SK-N-DZ (cell line): Measurements from ENCODE around the gene EMID1.

Experiments
- DNase-seq: peaks from one replicate; pipeline ENCODE4 v3.0.0-alpha.2; 2015; ENCODE audit warnings: low spot score

Gene EMID1

DNA sequence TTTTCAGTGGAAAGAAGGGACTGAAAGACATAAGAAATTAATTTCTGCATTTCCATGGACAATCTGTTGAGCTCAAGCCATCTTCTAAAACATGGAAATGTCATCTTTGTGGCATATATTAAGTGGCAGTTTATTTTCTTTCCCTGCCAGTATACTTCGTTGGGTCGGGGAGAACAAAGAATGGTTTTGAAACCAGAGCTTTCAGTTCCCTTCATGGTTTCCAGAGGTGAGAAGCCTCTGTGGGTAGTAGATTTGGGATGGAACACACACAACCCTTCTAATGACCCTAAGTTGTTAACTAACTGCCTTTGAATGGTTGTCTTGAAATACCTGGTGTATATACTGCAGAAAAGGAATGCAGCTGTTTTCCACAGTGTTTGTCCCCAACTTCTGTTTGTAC lies 83.1 kb downstream of the EMID1 start:
- no peak for DNase-seq

DNA sequence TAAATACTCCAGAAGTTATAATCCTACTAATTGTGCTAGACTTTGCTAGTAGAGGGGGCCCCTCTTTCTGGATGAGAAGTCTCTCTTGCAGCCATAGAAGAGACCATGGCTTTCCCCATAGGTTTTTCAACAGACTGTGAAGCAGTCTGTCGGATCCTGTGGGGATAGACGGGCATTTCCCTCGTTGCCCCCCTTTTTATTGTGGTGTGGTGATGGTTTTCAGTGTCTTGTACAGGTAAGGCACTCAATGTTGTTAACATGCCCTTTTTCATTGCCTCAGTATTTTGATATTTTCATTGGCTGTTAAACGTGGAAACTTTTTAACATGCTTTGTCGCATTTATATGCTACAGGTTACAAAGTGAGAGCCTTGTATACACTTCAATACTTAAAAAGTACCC lies 84.4 kb downstream of the EMID1 start:
- no peak for DNase-seq

DNA sequence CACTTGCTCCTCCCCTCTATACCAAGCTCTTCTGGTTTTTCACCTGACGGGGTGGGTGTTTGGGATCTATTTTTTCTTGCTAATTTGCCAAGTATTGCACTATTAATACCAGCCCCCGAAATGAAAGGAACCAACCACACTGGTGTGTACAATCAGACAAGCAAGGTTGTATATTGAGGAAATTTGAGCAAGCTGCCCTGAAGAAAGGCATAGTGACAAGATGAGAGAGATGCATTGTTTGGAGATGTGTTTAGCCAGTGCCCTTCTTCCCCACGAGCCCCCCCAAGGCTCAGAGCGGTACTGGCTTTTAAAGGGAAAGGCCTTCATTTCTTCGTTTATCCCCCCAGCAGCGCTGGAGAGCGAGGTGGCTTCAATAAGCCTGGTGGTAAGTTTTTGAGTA lies 85.5 kb downstream of the EMID1 start:
- no peak for DNase-seq

DNA sequence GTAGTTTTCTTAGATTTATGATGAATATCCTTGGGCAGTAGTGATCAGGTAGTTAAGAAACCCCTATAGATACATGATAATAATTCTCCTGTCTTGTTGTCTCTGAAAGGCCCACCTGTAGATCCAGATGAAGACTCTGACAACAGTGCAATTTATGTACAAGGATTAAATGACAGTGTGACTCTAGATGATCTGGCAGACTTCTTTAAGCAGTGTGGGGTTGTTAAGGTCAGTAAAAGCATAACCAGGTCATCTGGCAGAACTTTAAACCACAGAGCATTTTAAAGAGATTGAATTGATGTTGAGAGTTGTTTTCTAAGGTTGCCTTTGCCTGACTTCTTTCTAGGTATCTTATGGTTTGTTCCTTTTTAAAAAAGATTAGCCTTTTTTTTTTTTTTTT lies 86.7 kb downstream of the EMID1 start:
- DNase-seq, result no peak

DNA sequence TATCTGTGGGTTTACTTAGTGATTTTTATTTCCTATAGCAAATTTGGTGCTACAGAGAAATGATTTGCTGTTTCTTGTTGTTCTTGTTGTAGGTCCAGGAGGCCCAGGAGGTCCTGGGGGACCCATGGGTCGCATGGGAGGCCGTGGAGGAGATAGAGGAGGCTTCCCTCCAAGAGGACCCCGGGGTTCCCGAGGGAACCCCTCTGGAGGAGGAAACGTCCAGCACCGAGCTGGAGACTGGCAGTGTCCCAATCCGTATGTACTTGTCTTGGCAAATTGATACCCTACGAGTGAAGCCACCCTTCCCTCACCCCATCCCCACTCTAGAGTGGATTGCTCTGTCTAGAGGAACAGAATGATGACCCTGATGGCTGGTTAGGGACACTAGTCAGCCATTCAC lies 92.9 kb downstream of the EMID1 start:
- DNase-seq, result no peak

DNA sequence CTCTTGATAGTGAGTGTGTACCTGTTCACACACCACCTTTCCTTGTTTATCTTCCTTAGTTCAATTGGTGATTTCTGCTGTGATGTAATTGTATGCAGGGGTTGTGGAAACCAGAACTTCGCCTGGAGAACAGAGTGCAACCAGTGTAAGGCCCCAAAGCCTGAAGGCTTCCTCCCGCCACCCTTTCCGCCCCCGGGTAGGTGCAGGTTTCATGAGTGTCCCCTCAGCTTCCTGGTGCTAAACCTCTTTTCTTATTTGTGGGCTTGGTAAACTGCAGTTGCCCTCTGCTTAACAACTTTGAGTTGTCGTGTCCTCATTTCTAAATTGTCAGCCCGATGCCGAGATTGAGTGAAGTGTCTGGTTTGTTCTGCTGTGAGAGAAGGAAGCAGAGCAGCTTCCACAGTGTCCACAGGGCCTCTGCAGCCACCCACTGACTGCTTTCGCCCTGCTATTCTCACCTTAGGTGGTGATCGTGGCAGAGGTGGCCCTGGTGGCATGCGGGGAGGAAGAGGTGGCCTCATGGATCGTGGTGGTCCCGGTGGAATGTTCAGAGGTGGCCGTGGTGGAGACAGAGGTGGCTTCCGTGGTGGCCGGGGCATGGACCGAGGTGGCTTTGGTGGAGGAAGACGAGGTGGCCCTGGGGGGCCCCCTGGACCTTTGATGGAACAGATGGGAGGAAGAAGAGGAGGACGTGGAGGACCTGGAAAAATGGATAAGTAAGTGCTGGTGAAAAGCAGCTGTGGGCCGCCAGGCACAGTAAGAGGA lies 93.6 kb downstream of the EMID1 start:
- DNase-seq, result no peak

DNA sequence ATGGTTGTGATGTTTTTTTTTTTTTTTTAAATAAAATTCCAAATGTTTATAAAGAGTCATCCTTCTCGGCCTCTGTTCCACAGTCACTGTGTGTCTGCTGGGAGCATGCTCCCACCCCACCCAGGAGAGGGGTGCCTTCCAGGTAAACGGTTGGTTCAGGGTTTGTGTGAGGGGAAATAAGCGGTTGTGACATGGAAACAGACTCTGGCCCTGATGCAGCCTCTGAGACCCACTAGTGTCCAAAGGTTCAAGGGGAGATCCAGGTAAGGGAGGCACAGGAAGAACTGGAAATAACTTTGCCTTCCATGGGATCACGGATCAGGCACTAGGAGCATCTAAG lies 94.7 kb downstream of the EMID1 start:
- no peak for DNase-seq

DNA sequence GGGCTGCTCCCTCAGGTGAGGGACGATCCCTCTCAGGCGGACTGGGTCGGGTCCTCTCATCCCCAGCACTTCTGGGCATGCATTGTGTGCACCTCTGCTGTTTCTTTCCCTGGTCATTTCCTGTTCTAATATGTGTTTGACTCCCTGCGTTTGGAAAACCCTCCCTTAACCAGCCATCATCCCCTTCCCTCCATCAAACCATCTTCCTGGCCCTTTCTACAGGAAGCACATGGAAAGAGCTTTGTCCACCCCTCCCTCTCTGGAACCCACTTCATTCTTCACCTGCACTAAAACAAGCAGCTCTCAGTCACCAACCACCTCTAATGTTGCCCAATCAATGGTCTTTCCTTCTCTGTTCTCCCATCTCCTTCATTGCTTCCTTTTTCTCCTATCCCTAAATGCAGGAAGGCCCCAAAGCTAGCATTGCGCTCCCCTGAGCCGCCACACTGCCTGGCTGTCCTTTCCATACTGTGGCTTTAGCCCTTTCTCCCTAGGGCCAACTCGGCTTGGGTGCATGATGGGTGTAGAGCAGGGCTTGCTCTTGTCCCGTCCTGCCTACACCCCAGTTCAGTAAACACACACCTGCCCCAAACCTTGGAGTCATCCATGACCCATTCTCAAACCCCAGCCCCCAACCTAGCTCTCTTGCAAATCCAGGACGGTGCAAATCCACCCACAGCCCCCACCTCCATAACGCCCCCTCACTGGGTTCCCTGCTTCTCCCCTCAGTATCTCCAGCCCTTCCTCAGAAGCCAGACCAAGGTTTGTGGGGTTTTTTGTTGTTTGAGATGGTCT lies 95.3 kb downstream of the EMID1 start:
- DNase-seq, result no peak

DNA sequence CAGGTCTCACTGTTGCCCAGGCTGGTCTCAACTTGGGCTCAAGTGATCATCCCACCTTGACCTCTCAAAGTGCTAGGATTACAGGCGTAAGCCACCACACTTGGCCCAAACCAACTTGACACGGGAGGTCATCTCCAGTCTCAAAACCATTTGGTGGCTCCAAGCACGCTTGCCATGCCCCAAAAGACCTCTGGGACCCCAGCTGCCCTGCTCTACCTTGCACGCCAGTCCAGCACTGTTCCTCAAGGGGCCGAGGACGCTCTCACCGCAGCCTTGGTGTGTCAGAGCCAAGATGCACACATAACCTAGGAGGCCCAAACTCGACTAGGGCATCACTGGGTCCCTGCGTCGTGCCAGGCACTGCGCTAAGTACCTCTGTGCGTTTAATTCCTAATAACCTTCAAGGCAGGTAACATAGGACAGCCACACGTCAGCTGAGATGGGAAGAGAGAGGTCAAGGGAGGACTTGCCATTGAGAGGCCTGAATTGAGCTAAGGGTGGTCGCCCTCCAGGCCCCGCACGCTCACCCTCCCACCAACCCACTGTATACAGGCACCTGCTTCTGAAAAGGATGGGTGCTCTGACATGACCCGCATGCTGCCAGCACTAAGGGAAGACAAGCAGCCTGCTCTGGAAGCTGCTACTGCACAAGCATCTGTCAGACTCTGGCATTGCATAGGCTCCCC lies 96.2 kb downstream of the EMID1 start:
- no peak for DNase-seq

DNA sequence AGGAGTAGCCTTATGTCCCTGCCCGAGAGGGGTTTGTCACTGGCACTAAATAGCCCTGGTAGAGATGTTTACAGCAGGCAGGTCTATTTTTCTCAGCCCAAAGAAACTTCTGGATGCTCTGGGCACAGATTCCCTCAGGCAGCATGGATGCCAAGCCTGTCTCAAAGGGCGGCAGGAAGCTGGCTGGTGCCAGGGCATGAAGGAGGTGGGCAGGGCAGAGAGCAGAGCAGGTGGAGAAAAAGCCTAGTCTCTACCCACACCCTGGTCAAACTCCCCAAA lies 96.6 kb downstream of the EMID1 start:
- DNase-seq, result no peak

DNA sequence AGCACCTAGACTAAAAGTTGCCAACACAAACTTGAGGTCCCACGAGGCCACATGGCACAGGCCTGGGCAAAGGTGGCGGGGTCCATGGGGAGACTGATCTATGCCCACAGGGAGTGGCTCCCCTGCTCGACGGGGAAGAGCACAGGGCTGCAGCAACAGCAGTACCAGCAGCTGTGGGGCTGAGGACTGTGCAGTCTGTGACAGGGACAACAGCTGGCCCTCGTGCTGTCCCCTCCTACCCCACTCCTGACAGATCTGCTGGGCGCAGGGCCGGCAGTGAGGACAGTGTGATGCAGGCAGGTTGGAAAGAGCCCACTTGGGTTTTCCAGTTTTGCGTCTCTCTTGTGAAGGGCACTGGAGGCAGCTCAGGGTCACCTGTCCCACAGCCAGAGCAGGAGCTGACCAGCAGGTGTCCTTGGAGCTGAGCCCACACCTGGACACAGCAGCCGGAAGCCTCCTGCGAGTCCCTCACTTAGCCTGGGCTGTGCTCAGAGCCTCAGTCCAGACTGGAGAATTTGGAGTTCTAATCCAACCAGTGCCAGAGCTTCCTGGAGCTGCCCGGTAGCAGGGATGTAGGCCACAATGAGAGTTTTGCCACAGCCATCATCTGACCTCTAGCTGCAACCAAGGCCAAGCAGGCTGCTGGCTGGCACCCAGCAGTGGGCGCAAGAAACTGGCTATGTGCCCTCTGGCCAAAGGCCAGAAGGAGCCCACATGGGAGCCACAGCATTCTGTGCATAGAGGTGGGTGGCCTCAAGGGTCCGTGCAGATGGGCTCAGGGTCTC lies 97.2 kb downstream of the EMID1 start:
- no peak for DNase-seq

DNA sequence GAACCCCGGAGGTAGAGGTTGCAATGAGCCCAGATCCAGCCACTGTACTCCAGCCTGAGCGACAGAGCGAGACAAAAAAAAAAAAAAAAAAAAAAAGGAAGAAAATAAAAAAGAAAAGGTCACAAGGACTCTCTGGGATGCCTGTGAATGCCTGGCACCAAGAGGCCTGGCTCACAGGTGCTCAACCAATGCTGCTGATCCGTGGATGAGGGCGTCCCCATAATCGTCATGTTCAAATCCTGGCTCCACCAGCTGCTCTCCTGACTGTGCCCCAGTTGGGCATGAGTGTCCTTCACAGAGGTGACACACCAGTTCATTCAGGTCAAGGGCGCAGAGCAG lies 100.1 kb downstream of the EMID1 start:
- DNase-seq, result no peak

DNA sequence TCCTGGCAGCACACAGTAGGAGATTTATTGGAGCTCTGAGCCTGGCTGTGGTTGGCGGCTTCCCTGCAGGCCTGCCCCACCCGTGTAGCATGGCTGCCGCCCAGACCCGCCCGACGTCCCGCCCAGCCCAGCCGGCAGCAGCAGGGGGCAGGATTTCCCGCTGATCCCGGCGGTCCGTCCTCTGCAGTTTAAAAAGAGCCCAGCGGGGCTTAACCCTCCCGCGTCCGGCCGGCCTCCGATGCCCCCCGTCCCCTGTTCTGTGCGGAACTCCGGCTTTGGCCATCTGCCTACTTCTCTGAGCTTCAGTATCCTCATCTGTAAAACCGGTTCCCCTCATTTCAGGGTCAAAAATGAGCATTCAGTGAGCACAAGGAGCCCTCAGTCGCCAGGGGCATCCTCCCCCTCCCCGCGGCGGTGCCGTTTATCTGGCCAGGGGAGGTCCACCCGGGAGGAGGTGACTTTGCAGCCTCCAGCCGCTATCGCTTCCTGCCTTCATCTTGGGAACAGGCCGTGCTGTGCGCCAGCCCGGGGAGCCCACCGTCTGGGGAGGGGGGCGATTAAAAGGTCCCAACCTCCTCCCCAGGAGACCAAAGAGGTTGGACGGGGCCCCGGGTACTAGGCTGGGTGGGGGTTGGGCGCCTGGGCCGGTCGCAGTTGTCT lies 100.6 kb downstream of the EMID1 start, which contains the start of gene GAS2L1:
TSS of gene GAS2L1 (plus strand) at position 476 of the 660 bp plus-strand sequence. CDS start 1,456 bp downstream, outside the sequence.
- DNase-seq, result peak; percentile 77

DNA sequence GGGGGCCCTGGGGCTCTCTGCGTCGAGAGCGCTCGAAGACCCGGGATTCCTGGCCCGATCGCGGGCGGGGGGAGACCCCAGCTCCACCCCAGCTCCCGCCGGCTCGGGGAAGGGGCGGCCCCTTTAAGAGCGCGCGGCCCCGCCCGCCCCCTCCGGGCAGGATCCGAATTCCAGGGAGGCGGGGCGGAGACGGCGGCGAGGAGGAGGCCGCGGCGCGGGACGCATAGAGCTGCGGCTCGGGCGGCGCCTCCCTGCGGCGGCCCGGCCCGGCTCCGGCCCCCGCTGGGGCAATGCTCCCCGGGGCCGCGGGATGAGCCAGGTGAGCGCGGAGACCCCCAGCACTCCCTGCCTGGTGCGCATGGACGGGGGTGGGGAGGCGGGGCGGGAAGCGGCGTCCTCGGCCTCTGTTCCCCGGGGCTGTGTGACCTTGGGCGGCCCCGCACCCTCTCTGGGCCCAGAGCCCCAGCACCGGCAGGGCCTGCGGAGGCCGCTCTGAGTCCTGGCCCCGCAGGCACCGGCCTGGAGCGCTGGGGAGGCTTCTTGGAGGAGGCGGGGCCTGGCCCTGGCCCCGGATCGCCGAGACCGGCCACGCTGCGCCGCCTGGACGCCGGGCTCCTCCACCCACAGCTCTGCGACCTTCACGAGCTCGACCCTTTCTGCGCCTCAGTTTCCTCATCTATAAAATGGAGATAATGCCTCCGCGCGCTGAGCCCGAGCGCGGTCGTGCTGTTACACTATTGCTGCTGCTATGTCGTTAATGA lies 101.3 kb downstream of the EMID1 start:
- DNase-seq, result peak; percentile 76

DNA sequence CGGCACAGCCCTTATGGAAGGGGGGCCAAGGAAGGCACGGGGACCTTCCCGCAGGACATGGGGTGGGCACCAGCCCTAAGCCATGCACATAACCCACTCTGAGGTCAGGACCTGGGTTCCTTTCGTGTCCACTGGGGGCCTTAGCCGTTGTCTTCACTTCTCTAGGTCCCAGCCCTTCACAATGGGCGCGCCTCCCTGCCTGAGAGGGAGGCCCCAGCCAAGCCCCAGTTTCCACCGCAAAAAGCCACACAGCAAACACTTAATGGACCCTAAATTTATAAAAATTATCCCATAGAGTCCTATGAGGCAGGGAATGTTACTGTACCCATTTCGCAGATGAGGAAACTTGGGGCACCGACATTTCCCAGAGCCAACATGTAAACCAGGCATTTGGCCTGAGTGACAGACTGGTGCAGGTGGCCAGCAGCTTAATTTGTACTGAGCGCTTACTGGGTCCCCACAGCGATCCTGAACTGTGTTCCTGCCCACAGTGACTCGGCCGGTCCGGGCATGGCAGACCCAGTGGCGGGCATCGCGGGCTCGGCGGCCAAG lies 102.0 kb downstream of the EMID1 start:
- DNase-seq, result no peak

DNA sequence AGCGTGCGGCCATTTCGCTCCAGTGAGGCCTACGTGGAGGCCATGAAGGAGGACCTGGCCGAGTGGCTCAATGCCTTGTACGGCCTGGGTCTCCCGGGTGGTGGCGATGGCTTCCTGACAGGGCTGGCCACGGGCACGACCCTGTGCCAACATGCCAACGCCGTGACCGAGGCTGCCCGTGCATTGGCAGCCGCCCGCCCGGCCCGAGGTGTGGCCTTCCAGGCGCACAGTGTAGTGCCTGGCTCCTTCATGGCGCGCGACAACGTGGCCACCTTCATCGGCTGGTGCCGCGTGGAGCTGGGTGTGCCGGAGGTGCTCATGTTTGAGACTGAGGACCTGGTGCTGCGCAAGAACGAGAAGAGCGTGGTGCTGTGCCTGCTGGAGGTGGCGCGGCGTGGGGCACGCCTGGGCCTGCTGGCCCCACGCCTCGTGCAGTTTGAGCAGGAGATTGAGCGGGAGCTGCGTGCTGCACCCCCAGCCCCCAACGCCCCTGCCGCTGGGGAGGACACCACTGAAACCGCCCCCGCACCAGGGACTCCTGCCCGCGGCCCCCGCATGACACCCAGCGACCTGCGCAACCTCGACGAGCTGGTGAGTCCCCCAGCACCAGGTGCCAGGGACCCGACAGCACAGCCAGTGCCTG lies 102.6 kb downstream of the EMID1 start:
- no peak for DNase-seq

DNA sequence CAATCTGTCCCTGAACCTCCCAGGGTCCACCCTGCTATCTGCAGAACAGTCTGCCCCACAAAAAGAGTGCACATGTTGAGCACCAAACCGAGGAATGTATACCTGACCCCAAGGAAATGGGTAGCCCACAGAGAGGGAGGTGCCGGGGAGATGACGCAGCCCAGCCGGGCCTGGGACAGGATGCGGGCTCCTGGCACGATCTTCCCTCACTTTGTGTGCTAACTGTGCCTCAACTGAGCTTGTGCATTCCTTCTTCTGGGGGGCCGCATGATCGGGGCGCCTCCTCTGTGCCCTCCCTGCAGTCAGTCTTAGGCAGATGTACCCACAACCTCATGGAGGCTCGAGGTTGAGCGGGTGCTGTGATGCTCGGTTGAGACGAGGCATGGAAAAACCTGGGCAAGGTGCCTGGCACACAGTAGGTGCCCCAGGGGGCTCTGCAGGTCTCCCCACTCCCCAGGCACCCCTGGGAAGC lies 103.1 kb downstream of the EMID1 start:
- no peak for DNase-seq
